Measurements from ENCODE around the gene ZNF143. TPM values are rescaled to one million over a fixed set of nuclear protein-coding genes. Genes with fewer than 3 reads are reported as not detected.

ZNF143 gene
- total and polyA plus RNA-seq, 2 of the 13 experiments (the other 11 are each of a cell fraction or from before 2014, with no cell fraction given), result 22.4 to 35.6 TPM

- Histone ChIP-seq H4K20me1 (ENCODE audit: insufficient read depth, low read length) (peaks cover 7% of the 10 kb centered on the region; the same call in 1 of the 2 replicates), H3K9ac (ENCODE audit: insufficient read depth, low read depth, low read length) (peak overlapping the region; percentile 98), H3K27me3 (ENCODE audit: control insufficient read depth in 1 of 2, insufficient read depth in 2 of 2, low read length in 2 of 2) (no peaks in the 10 kb centered on the region; a peak in 1 of 5 replicates), H3K79me2 (ENCODE audit: insufficient read depth, low read length) (peaks cover 71% of the 10 kb centered on the region), H3K27ac (ENCODE audit: extremely low read length, insufficient read depth, low read length) (peak overlapping the region; percentile 100), H2AFZ (ENCODE audit: low read length) (no peak overlapping the region), H3K4me3 (replicated peaks in 1 of 3; ENCODE audit: insufficient read depth in 1 of 3, low read depth in 2 of 3, low read length in 3 of 3) (peak overlapping the region; percentile 78 to 90 (median 87); a peak in 5 of 6 replicates), H3K36me3 (replicated peaks in 1 of 2; ENCODE audit: control insufficient read depth in 1 of 2, insufficient read depth in 2 of 2, low read length in 2 of 2) (peaks cover 6 to 52% of the 10 kb centered on the region in 2 experiments), H3K9me3 (ENCODE audit: low read length) (no peaks in the 10 kb centered on the region), H3K4me1 (ENCODE audit: insufficient read depth, low read length) (peaks cover 43% of the 10 kb centered on the region), H3K4me2 (ENCODE audit: low read depth, low read length) (peak overlapping the region; percentile 71)
- ATAC-seq (no peak), FAIRE-seq (no peak), DNase-seq (ENCODE audit: low spot score) (no peak)
- TF ChIP-seq, protein P1, sequence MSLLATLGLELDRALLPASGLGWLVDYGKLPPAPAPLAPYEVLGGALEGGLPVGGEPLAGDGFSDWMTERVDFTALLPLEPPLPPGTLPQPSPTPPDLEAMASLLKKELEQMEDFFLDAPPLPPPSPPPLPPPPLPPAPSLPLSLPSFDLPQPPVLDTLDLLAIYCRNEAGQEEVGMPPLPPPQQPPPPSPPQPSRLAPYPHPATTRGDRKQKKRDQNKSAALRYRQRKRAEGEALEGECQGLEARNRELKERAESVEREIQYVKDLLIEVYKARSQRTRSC (CRISPR knock-in tag; IDR thresholded peaks at IDR 0.05; ENCODE audit: low read depth), result no peak
- TF ChIP-seq TCF12 (IDR thresholded peaks at IDR 0.05) (no peak), TCF12 (CRISPR knock-in tag; IDR thresholded peaks at IDR 0.05) (no peak), SETDB1 (CRISPR knock-in tag; IDR thresholded peaks at IDR 0.05; ENCODE audit: borderline replicate concordance) (no peak), MAFK (conservative IDR thresholded peaks at IDR 0.05 in 1 of 2, IDR thresholded peaks at IDR 0.05 in 1 of 2; ENCODE audit: low read length in 2 of 2) (no peak), RBM39 (IDR thresholded peaks at IDR 0.05; ENCODE audit: low read depth, low read length, poor library complexity, severe bottlenecking) (no peak)
- intact Hi-C loops (cut with micrococcal nuclease; ENCODE audit: unreplicated experiment), result no loop called here
- ChIA-PET CTCF (ENCODE audit: low intra/inter-chr PET ratio, low total read pairs) (no interaction called here), POLR2A (interaction anchor here (1.4 to 1.9 kb wide), 4 partner anchors 30 to 116 kb away, joined by 3 to 8 read pairs (median 6); partner anchors contain the start of gene ZNF143)
- in situ Hi-C loops (cut with HindIII; ENCODE audit: extremely low pct_ligation_motif_present, low pct_unique_long_range_greater_than_20kb), result no loop called here
- no TSS peak for BruUV-seq (replicated peaks)
- 81% methylated on average over 4 of the region's 4 CpGs for whole genome bisulfite sequencing (ENCODE audit: low lambda C conversion rate)
Observed at GRCh38 chr11:9576701-9577381, 116.0 kb downstream of the ZNF143 start.

DNA sequence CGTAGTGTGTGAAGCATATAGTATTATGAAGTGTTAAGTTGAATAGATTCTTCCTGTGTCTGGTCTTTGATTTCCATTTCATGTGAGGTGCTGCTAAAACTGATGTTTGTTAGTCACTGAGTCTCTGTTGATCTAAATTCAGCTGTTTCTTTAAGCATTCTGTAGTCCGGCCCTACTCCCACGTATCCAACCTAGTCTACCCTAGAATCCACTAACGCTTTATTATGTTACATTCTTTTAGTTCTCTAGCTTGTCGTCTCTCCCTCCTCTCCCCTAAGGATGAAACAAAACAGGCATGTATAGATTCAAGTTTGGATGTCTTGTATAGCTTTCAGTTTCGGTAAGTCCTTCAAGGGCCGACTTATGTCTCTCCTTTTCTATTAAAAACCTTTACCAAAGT is 116.7 kb downstream of the ZNF143 start:
- intact Hi-C loops (cut with micrococcal nuclease; ENCODE audit: unreplicated experiment) (no loop called here), in situ Hi-C loops (cut with HindIII; ENCODE audit: extremely low pct_ligation_motif_present, low pct_unique_long_range_greater_than_20kb) (no loop called here)
- Histone ChIP-seq H2AFZ (ENCODE audit: low read length) (no peak overlapping the region), H3K4me3 (replicated peaks in 1 of 3; ENCODE audit: insufficient read depth in 1 of 3, low read depth in 2 of 3, low read length in 3 of 3) (peak overlapping the region; percentile 22 to 90 (median 78); a peak in 5 of 6 replicates), H4K20me1 (ENCODE audit: insufficient read depth, low read length) (peaks cover 7% of the 10 kb centered on the region; the same call in 1 of the 2 replicates), H3K9ac (ENCODE audit: insufficient read depth, low read depth, low read length) (peak overlapping the region; percentile 98), H3K36me3 (replicated peaks in 1 of 2; ENCODE audit: control insufficient read depth in 1 of 2, insufficient read depth in 2 of 2, low read length in 2 of 2) (peaks cover 8 to 58% of the 10 kb centered on the region in 2 experiments), H3K27me3 (ENCODE audit: control insufficient read depth in 1 of 2, insufficient read depth in 2 of 2, low read length in 2 of 2) (no peaks in the 10 kb centered on the region; a peak in 1 of 5 replicates), H3K9me3 (ENCODE audit: low read length) (no peaks in the 10 kb centered on the region), H3K79me2 (ENCODE audit: insufficient read depth, low read length) (peaks cover 75% of the 10 kb centered on the region), H3K4me2 (ENCODE audit: low read depth, low read length) (peak overlapping the region; percentile 71), H3K27ac (ENCODE audit: extremely low read length, insufficient read depth, low read length) (peak overlapping the region; percentile 28), H3K4me1 (ENCODE audit: insufficient read depth, low read length) (peaks cover 36% of the 10 kb centered on the region)
- BruUV-seq (replicated peaks), result no TSS peak
- 77% methylated on average over 7 of the region's 7 CpGs for WGBS (ENCODE audit: low lambda C conversion rate)
- ATAC-seq (no peak), DNase-seq (ENCODE audit: low spot score) (no peak), FAIRE-seq (no peak)
- CTCF ChIA-PET (ENCODE audit: low intra/inter-chr PET ratio, low total read pairs), result no interaction called here
- POLR2A ChIA-PET, result interaction anchor here (0.5 to 1.8 kb wide), 2 partner anchors 117 to 284 kb away, joined by 3 to 5 read pairs; partner anchors contain the start of gene ZNF143
- TF ChIP-seq, protein P2, sequence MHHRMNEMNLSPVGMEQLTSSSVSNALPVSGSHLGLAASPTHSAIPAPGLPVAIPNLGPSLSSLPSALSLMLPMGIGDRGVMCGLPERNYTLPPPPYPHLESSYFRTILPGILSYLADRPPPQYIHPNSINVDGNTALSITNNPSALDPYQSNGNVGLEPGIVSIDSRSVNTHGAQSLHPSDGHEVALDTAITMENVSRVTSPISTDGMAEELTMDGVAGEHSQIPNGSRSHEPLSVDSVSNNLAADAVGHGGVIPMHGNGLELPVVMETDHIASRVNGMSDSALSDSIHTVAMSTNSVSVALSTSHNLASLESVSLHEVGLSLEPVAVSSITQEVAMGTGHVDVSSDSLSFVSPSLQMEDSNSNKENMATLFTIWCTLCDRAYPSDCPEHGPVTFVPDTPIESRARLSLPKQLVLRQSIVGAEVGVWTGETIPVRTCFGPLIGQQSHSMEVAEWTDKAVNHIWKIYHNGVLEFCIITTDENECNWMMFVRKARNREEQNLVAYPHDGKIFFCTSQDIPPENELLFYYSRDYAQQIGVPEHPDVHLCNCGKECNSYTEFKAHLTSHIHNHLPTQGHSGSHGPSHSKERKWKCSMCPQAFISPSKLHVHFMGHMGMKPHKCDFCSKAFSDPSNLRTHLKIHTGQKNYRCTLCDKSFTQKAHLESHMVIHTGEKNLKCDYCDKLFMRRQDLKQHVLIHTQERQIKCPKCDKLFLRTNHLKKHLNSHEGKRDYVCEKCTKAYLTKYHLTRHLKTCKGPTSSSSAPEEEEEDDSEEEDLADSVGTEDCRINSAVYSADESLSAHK (CRISPR knock-in tag; IDR thresholded peaks at IDR 0.05; ENCODE audit: borderline replicate concordance), result no peak
- TF ChIP-seq MAFG (CRISPR knock-in tag; IDR thresholded peaks at IDR 0.05) (no peak), POLR2A (IDR thresholded peaks at IDR 0.05; ENCODE audit: insufficient read depth in 1 of 2, low read depth in 2 of 2, low read length in 2 of 2) (no peak), BRCA1 (CRISPR knock-in tag; IDR thresholded peaks at IDR 0.05) (no peak)
- TF ChIP-seq, protein P3, sequence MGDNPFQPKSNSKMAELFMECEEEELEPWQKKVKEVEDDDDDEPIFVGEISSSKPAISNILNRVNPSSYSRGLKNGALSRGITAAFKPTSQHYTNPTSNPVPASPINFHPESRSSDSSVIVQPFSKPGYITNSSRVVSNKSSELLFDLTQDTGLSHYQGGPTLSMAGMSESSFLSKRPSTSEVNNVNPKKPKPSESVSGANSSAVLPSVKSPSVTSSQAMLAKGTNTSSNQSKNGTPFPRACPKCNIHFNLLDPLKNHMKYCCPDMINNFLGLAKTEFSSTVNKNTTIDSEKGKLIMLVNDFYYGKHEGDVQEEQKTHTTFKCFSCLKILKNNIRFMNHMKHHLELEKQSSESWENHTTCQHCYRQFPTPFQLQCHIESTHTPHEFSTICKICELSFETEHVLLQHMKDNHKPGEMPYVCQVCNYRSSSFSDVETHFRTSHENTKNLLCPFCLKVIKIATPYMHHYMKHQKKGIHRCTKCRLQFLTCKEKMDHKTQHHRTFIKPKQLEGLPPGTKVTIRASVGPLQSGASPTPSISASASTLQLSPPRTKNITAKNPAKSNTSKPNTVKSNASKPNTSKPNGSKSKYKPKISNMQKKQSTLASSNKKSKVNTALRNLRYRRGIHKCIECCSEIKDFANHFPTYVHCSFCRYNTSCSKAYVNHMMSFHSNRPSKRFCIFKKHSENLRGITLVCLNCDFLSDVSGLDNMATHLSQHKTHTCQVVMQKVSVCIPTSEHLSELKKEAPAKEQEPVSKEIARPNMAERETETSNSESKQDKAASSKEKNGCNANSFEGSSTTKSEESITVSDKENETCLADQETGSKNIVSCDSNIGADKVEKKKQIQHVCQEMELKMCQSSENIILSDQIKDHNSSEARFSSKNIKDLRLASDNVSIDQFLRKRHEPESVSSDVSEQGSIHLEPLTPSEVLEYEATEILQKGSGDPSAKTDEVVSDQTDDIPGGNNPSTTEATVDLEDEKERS (CRISPR knock-in tag; IDR thresholded peaks at IDR 0.05), result no peak
